Nasal cavity respiratory epithelium epithelial cell of viscerocranial mucosa (primary cell): ENCODE measurements around the gene FKRP. TPM values are rescaled to one million over a fixed set of nuclear protein-coding genes. Genes with fewer than 3 reads are reported as not detected.

Experiments
- total RNA-seq: library from RNA; depleted of rRNA; stranded (reverse); fragments of >200 nt; gene quantifications from 2 replicates; pipeline ENCODE4 v1.2.3, GENCODE V29; 2014

FKRP gene
- total RNA-seq = 10.9 and 16.9 TPM in 2 replicates

GRCh38 chr19:46745521-46746280 is at the start of gene FKRP:
FKRP (plus strand) TSS chr19:46746057; CDS start chr19:46755451, 9,394 bp downstream.

DNA sequence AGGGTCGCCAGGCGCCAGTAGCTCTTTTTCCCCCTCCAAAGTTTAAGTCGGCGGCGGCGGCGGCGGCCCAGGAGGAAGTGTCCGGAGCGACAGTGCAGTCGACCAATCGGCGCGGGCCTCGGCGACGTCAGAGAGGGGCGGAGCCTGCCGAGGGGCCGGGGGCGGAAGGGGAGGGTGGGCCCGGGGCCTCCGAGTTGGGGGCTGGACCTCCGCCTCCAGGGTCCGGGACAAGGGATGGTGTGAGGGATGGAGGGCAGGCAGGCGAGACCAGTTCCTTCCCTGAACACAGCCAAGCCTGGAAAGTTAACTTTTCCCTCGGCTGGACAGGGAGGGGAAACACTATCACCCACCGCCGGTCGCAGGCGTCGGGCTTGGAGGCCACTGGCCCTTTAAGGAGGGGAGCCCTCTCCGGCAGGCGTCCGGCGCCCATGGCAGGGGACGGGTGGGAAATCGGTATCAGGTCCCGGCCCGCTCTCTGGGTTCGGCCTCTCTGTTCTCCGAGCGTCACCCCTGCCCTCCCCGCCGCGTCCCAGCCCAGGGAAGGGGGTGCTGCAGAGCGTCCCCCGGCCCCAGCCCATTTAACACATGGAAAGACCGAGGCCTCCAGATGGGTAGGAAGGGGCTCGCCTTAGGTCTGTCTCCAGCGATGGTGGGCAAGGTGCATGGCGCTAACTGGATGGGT is 28.7 kb upstream of the FKRP start, which contains the start of gene PRKD2:
TSS of gene PRKD2 (minus strand) at position 81 of the 682 bp plus-strand sequence. CDS start 744 bp downstream, outside the sequence.

DNA sequence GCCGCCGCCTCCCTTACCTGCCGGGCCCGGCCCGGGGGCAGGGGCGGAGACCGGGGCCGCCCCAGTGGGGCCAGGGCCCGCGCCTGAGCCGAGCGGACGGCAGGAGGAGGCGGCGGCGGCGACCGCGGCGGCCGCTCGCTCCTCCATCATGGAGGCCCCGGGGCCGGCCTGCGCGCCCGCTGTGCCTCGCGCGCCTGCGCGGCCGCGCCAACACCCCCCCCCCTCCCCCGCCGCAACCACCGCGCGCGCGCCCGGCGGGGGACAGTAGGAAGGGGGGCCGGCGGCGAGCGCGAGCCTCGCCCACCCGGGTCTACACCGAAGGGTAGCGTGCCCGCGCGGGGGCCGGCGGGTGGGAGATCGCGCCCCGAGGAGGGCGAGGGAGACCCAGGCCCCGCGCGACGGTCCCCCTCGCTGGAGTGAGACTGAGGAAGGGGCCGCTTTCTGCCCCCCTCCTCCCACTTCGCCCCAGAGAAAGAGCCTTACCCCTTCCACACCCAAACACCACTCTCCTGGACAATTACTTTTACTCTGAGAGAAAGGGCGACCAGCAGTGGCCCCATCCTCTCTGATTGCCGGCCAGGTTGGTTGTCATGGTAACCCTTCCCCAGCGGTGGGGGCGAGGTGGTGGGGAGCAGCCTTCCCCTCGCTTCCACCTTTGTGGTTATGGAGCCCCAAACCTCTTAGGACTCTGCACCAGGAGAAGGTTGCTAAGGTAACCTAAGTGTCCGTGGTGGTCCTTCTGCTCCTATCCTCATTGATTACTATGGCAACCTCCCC is 612 bp downstream of the FKRP start, which contains the start of gene STRN4:
TSS of gene STRN4 (minus strand) at position 170 of the 777 bp plus-strand sequence. CDS start at position 150, 20 bp downstream.

DNA sequence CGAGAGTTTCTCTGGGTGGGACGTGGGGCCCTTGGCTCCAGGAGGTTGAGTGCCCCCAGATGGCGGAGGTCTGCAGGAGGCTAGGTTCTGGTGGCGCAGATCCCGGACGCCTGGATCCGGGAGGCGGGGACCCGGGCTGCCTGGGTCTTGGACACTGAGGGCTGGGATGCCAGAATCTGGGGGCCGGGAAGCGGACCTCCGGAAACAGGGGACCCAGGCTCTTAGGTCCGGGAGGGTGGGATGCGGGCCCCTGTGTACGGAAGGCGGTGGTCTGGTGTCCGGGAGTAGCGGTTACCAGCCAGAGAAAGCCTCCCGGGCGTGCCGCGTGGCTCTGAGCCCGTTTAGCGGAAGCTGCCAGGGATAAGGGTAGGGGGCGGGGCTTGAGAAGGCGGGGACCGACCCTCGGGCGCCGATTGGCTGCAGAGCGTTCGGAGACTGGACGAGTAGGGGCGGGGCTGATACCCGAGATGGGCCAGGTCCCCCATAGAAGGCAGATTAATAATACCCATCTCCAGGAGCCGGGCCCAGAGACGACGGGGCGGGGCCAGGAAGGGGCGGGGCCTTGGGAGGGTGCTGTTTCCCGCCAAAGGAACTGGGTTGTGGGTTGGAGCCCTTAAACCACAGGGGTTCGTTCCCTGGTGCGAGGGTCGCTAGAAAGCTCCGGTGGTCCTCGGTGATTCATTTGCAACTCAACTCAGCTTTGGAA is 42.6 kb downstream of the FKRP start, which contains the start of gene SLC1A5:
TSS of gene SLC1A5 (minus strand) at position 333 of the 706 bp plus-strand sequence. CDS start 629 bp downstream, outside the sequence.

Other genes starting within 250 kb of the FKRP start
- 73.1 and 94.7 TPM in 2 replicates for gene CALM3, start 144.7 kb upstream of the FKRP start, total RNA-seq
- gene PTGIR, start 121.0 kb upstream of the FKRP start, total RNA-seq = not detected in 2 replicates
- gene GNG8, start 109.9 kb upstream of the FKRP start, total RNA-seq = not detected in 2 replicates
- under 0.01 TPM in 1 of 2 replicates, not detected in the other for gene DACT3, start 84.9 kb upstream of the FKRP start, total RNA-seq
- gene PRKD2, start 28.9 kb upstream of the FKRP start, total RNA-seq = 17.4 and 50.8 TPM in 2 replicates
- gene STRN4, start 393 bp downstream of the FKRP start, total RNA-seq = 85.8 and 94.1 TPM in 2 replicates
- gene SLC1A5, start 42.5 kb downstream of the FKRP start, total RNA-seq = 330 and 503 TPM in 2 replicates
- 104 and 109 TPM in 2 replicates for gene AP2S1, start 104.8 kb downstream of the FKRP start, total RNA-seq
- gene ARHGAP35, start 114.9 kb downstream of the FKRP start, total RNA-seq = 40.3 and 74.0 TPM in 2 replicates